H54 (cell line): ENCODE measurements around the gene G6PC2.
A peak's percentile ranks its signal among the peaks of the same experiment; 100 is the strongest.
"Not testable (repeated sequence)": the region's sequence is repeated elsewhere in the genome, so short reads cannot be mapped to it uniquely, and the experiment has no call there.

Experiments used
- DNase-seq: peaks from one replicate; pipeline ENCODE4 v3.0.0; 2011; ENCODE audit warnings: low spot score, mixed read lengths; ENCODE audit not compliant: insufficient read length
- FAIRE-seq: peaks from 3 replicates; lab custom pipeline; 2011; peaks lifted over from hg19 to GRCh38; lab: Jason Lieb, UNC
- POLR2A ChIP-seq: IDR thresholded peaks from 2 replicates; pipeline ENCODE4 v1.6.1; 2011; ENCODE audit warnings: low read depth, mild to moderate bottlenecking, low read length

Gene G6PC2

GRCh38 chr2:168915441-168916330 is 14.6 kb downstream of the G6PC2 start:
- TF ChIP-seq POLR2A, result no peak
- no peak for DNase-seq
- FAIRE-seq, result no peak

GRCh38 chr2:168916331-168916675 is 15.2 kb downstream of the G6PC2 start:
- no peak for DNase-seq
- FAIRE-seq, result no peak
- TF ChIP-seq POLR2A, result no peak

GRCh38 chr2:168920504-168921157 is 19.5 kb downstream of the G6PC2 start:
- FAIRE-seq, result peak; percentile 82
- DNase-seq, result no peak
- no peak for TF ChIP-seq POLR2A

- TF ChIP-seq POLR2A, result no peak
- FAIRE-seq, result no peak
- no peak for DNase-seq
Measured at GRCh38 chr2:168926621-168927386, 25.7 kb downstream of the G6PC2 start.

GRCh38 chr2:168928113-168928831 is 27.2 kb downstream of the G6PC2 start:
- TF ChIP-seq POLR2A, result no peak
- no peak for DNase-seq
- no peak for FAIRE-seq

GRCh38 chr2:168929031-168929430 is 27.9 kb downstream of the G6PC2 start:
- TF ChIP-seq POLR2A, result no peak
- DNase-seq, result no peak
- no peak for FAIRE-seq

- no peak for FAIRE-seq
- no peak for DNase-seq
- no peak for TF ChIP-seq POLR2A
Measured at GRCh38 chr2:168930242-168930641, 29.2 kb downstream of the G6PC2 start.

GRCh38 chr2:168932174-168932573 is 31.1 kb downstream of the G6PC2 start:
- not testable (repeated sequence) for DNase-seq, FAIRE-seq

GRCh38 chr2:168934826-168935225 is 33.7 kb downstream of the G6PC2 start:
- FAIRE-seq (no peak), DNase-seq (no peak)
- no peak for TF ChIP-seq POLR2A

- TF ChIP-seq POLR2A, result no peak
- DNase-seq (no peak), FAIRE-seq (peak; percentile 11)
Measured at GRCh38 chr2:168935810-168936581, 34.9 kb downstream of the G6PC2 start.

GRCh38 chr2:168939061-168939460 is 38.0 kb downstream of the G6PC2 start:
- no peak for FAIRE-seq
- TF ChIP-seq POLR2A, result no peak
- no peak for DNase-seq

- DNase-seq (no peak), FAIRE-seq (no peak)
- TF ChIP-seq POLR2A, result no peak
Measured at GRCh38 chr2:168939918-168940317, 38.8 kb downstream of the G6PC2 start.

GRCh38 chr2:168941297-168941696 is 40.2 kb downstream of the G6PC2 start:
- no peak for FAIRE-seq
- no peak for DNase-seq
- TF ChIP-seq POLR2A, result no peak
